Neural cell (in vitro differentiated cells): Measurements from ENCODE around the gene WDR73.

Source experiments
- CTCF ChIP-seq: fragments of 450-650 bp; IDR thresholded peaks from 2 replicates; pipeline ENCODE4 v1.5.1; 2014; ENCODE audit warnings: antibody characterized with exemption, mild to moderate bottlenecking, moderate library complexity; ENCODE audit not compliant: poor library complexity, severe bottlenecking
- EP300 ChIP-seq: fragments of 450-650 bp; conservative IDR thresholded peaks from 2 replicates; pipeline ENCODE4 v1.6.1; 2014; ENCODE audit warnings: antibody characterized with exemption, mild to moderate bottlenecking, moderate library complexity; ENCODE audit not compliant: poor library complexity, severe bottlenecking
- EZH2 ChIP-seq: fragments of 200-600, 300-800 bp; shearing (Covaris generic), sonication (generic); IDR thresholded peaks from 2 replicates; pipeline ENCODE4 v1.6.1; 2014; ENCODE audit warnings: antibody characterized with exemption, low read length, borderline replicate concordance, mild to moderate bottlenecking; ENCODE audit not compliant: insufficient read depth, poor library complexity, severe bottlenecking
- MXI1 ChIP-seq: fragments of 450-650 bp; conservative IDR thresholded peaks from 2 replicates; pipeline ENCODE4 v1.6.1; 2014; ENCODE audit warnings: antibody characterized with exemption, mild to moderate bottlenecking; ENCODE audit not compliant: poor library complexity, severe bottlenecking
- POLR2AphosphoS5 ChIP-seq: IDR thresholded peaks from 2 replicates; pipeline ENCODE4 v1.6.1; 2012
- REST ChIP-seq: IDR thresholded peaks from 2 replicates; pipeline ENCODE4 v1.6.1; 2012; ENCODE audit warnings: borderline replicate concordance
- SMC3 ChIP-seq: fragments of 450-650 bp; conservative IDR thresholded peaks from 2 replicates; pipeline ENCODE4 v1.6.1; 2014; ENCODE audit warnings: antibody characterized with exemption, mild to moderate bottlenecking, moderate library complexity; ENCODE audit not compliant: poor library complexity
- TAF1 ChIP-seq: IDR thresholded peaks from 2 replicates; pipeline ENCODE4 v1.6.1; 2012; ENCODE audit warnings: low read depth

- TF ChIP-seq MXI1 = no peak
- no peak for TF ChIP-seq POLR2AphosphoS5
- no peak for TF ChIP-seq EP300
- TF ChIP-seq CTCF = no peak
- no peak for TF ChIP-seq EZH2
- TF ChIP-seq SMC3 = no peak
- no peak for TF ChIP-seq REST
- TF ChIP-seq TAF1 = no peak
These were observed 56.8 kb downstream of the WDR73 start for GRCh38 chr15:84597296-84597695.
